H9 (cell line): ENCODE results near the gene RARA. TPM values are rescaled to one million over a fixed set of nuclear protein-coding genes. Genes with fewer than 3 reads are reported as not detected.

ENCODE experiments used
- DNase-seq: peaks from one replicate; pipeline ENCODE4 v3.0.0-alpha.2; 2017
- H2AFZ ChIP-seq: one replicate; pipeline ENCODE4 v1.6.1; 2013; ENCODE audit warnings: mild to moderate bottlenecking, low read length, control low read depth, moderate library complexity
- H2AK5ac ChIP-seq: 2 replicates; pipeline ENCODE4 v1.6.1; 2013; ENCODE audit warnings: low read length, control low read depth, mixed read lengths; ENCODE audit not compliant: insufficient read length
- H2BK120ac ChIP-seq: one replicate; pipeline ENCODE4 v1.6.1; 2013; ENCODE audit warnings: low read depth, mild to moderate bottlenecking, low read length, control low read depth, inconsistent platforms; ENCODE audit not compliant: poor library complexity, severe bottlenecking
- H2BK12ac ChIP-seq: 2 replicates; pipeline ENCODE4 v1.6.1; 2013; ENCODE audit warnings: low read length, control low read depth, mixed read lengths, low read depth; ENCODE audit not compliant: insufficient read length
- H2BK15ac ChIP-seq: 2 replicates; pipeline ENCODE4 v1.6.1; 2013; ENCODE audit warnings: low read depth, low read length, control low read depth
- H2BK20ac ChIP-seq: one replicate; pipeline ENCODE4 v1.6.1; 2013; ENCODE audit warnings: low read depth, mild to moderate bottlenecking, low read length, control low read depth, inconsistent platforms; ENCODE audit not compliant: poor library complexity, severe bottlenecking
- H2BK5ac ChIP-seq: 2 replicates; pipeline ENCODE4 v1.6.1; 2013; ENCODE audit warnings: low read length, control low read depth, mixed read lengths; ENCODE audit not compliant: insufficient read length
- H3K14ac ChIP-seq: 2 replicates; pipeline ENCODE4 v1.6.1; 2013; ENCODE audit warnings: low read length, control low read depth; ENCODE audit not compliant: insufficient read depth
- H3K18ac ChIP-seq: 2 replicates; pipeline ENCODE4 v1.6.1; 2013; ENCODE audit warnings: low read depth, mild to moderate bottlenecking, mixed read lengths, low read length, control low read depth; ENCODE audit not compliant: insufficient read length
- H3K23ac ChIP-seq: 2 replicates; pipeline ENCODE4 v1.6.1; 2013; ENCODE audit warnings: low read length, control low read depth, mixed read lengths, low read depth; ENCODE audit not compliant: insufficient read length
- H3K23me2 ChIP-seq: 2 replicates; pipeline ENCODE4 v1.6.1; 2013; ENCODE audit warnings: low read depth, mild to moderate bottlenecking, mixed read lengths, low read length, control low read depth; ENCODE audit not compliant: insufficient read length, poor library complexity, severe bottlenecking
- H3K27ac ChIP-seq: 2 replicates; pipeline ENCODE4 v1.5.1; 2013; ENCODE audit warnings: low read length, control low read depth, mixed read lengths, low read depth; ENCODE audit not compliant: insufficient read length
- H3K27me3 ChIP-seq: 2 replicates; pipeline ENCODE4 v1.6.1; 2013; ENCODE audit warnings: low read length, control low read depth, inconsistent platforms; ENCODE audit not compliant: insufficient read depth
- H3K4ac ChIP-seq: 2 replicates; pipeline ENCODE4 v1.6.1; 2013; ENCODE audit warnings: low read depth, mild to moderate bottlenecking, control low read depth, inconsistent platforms, low read length, moderate library complexity
- H3K4me1 ChIP-seq: 2 replicates; pipeline ENCODE4 v1.6.1; 2013; ENCODE audit warnings: low read length, control low read depth, inconsistent platforms; ENCODE audit not compliant: insufficient read depth
- H3K4me2 ChIP-seq: 2 replicates; pipeline ENCODE4 v1.6.1; 2013; ENCODE audit warnings: low read length, control low read depth, mixed read lengths; ENCODE audit not compliant: insufficient read length, insufficient read depth
- H3K56ac ChIP-seq: 2 replicates; pipeline ENCODE4 v1.6.1; 2013; ENCODE audit warnings: low read depth, mild to moderate bottlenecking, mixed read lengths, low read length, control low read depth; ENCODE audit not compliant: insufficient read length
- H3K79me1 ChIP-seq: 2 replicates; pipeline ENCODE4 v1.6.1; 2013; ENCODE audit warnings: low read depth, mild to moderate bottlenecking, moderate library complexity, low read length, control low read depth, inconsistent platforms; ENCODE audit not compliant: insufficient read depth, poor library complexity, severe bottlenecking
- H3K79me2 ChIP-seq: 2 replicates; pipeline ENCODE4 v1.6.1; 2013; ENCODE audit warnings: low read length, control low read depth, inconsistent platforms; ENCODE audit not compliant: insufficient read depth
- H3K9ac ChIP-seq: 2 replicates; pipeline ENCODE4 v1.6.1; 2013; ENCODE audit warnings: low read length, control low read depth, mixed read lengths; ENCODE audit not compliant: insufficient read length; ENCODE audit errors: extremely low read depth
- H3K9me3 ChIP-seq: one replicate; pipeline ENCODE4 v1.6.1; 2013; ENCODE audit warnings: low read depth, low read length, inconsistent platforms; ENCODE audit not compliant: control insufficient read depth
- H3T11ph ChIP-seq: one replicate; pipeline ENCODE4 v1.6.1; 2013; ENCODE audit warnings: mild to moderate bottlenecking, low read length, control low read depth, inconsistent platforms
- H4K20me1 ChIP-seq: one replicate; pipeline ENCODE4 v1.6.1; 2013; ENCODE audit not compliant: control insufficient read depth, insufficient read length, insufficient read depth
- H4K5ac ChIP-seq: 2 replicates; pipeline ENCODE4 v1.6.1; 2013; ENCODE audit warnings: low read depth, mild to moderate bottlenecking, mixed read lengths, low read length, control low read depth; ENCODE audit not compliant: insufficient read length
- H4K8ac ChIP-seq: replicated peaks from 2 replicates; pipeline ENCODE4 v1.6.1; 2013; ENCODE audit warnings: low read length, control low read depth, mixed read lengths, low read depth; ENCODE audit not compliant: insufficient read length
- H4K91ac ChIP-seq: 2 replicates; pipeline ENCODE4 v1.6.1; 2013; ENCODE audit warnings: low read depth, mild to moderate bottlenecking, moderate library complexity, mixed read lengths, low read length, control low read depth; ENCODE audit not compliant: insufficient read length
- H3K27ac Mint-ChIP-seq, 3 experiments: 2 replicates in 2 of 3; 3 replicates in 1 of 3; pipeline ENCODE4 v1.8.0; 2020 to 2021; ENCODE audit warnings: mixed read lengths in 3 of 3, mild to moderate bottlenecking in 1 of 3, moderate library complexity in 1 of 3
- H3K27me3 Mint-ChIP-seq: 2 replicates; pipeline ENCODE4 v1.8.0; 2021; ENCODE audit warnings: low read depth, mild to moderate bottlenecking, moderate library complexity, mixed read lengths
- H3K36me3 Mint-ChIP-seq, 3 experiments: 2 replicates in 2 of 3; 3 replicates in 1 of 3; pipeline ENCODE4 v1.8.0; 2020 to 2021; ENCODE audit warnings: low read depth in 3 of 3, mixed read lengths in 3 of 3; ENCODE audit not compliant: insufficient read depth in 1 of 3
- H3K4me1 Mint-ChIP-seq, 2 experiments: 2 replicates each; pipeline ENCODE4 v1.8.0; 2020; ENCODE audit warnings: mixed read lengths in 2 of 2
- H3K4me3 Mint-ChIP-seq, 2 experiments: 2 replicates in 1 of 2; 3 replicates in 1 of 2; pipeline ENCODE4 v1.8.0; 2020 to 2021; ENCODE audit warnings: mild to moderate bottlenecking in 2 of 2, mixed read lengths in 2 of 2, moderate library complexity in 1 of 2
- H3K9me3 Mint-ChIP-seq, 2 experiments: 2 replicates in 1 of 2; 3 replicates in 1 of 2; pipeline ENCODE4 v1.8.0; 2020; ENCODE audit warnings: mild to moderate bottlenecking in 2 of 2, mixed read lengths in 2 of 2, moderate library complexity in 1 of 2
- WGBS: extraction: QIAGEN DNeasy Blood & Tissue Kit; methylation state at CpG from one replicate; pipeline ENCODE4 v1.1.7; 2013; ENCODE audit warnings: missing lambda C conversion rate, low lambda C conversion rate, mixed read lengths; ENCODE audit not compliant: insufficient read length; ENCODE audit errors: extremely low coverage; 5-methylcytosine and 5-hydroxymethylcytosine counted together
- total RNA-seq: library from RNA; stranded (reverse); gene quantifications from 2 replicates; pipeline ENCODE4 v1.2.1, GENCODE V29; 2021
- TF ChIP-seq, protein P1 (sequence below): fragments of 200-600 bp; sonication (generic); conservative IDR thresholded peaks from 3 replicates; pipeline ENCODE4 v1.8.0; 2021; ENCODE audit warnings: antibody characterized with exemption, mild to moderate bottlenecking

Gene RARA
- total RNA-seq, 1 experiment from 2014 or later = 17.6 TPM

DNA sequence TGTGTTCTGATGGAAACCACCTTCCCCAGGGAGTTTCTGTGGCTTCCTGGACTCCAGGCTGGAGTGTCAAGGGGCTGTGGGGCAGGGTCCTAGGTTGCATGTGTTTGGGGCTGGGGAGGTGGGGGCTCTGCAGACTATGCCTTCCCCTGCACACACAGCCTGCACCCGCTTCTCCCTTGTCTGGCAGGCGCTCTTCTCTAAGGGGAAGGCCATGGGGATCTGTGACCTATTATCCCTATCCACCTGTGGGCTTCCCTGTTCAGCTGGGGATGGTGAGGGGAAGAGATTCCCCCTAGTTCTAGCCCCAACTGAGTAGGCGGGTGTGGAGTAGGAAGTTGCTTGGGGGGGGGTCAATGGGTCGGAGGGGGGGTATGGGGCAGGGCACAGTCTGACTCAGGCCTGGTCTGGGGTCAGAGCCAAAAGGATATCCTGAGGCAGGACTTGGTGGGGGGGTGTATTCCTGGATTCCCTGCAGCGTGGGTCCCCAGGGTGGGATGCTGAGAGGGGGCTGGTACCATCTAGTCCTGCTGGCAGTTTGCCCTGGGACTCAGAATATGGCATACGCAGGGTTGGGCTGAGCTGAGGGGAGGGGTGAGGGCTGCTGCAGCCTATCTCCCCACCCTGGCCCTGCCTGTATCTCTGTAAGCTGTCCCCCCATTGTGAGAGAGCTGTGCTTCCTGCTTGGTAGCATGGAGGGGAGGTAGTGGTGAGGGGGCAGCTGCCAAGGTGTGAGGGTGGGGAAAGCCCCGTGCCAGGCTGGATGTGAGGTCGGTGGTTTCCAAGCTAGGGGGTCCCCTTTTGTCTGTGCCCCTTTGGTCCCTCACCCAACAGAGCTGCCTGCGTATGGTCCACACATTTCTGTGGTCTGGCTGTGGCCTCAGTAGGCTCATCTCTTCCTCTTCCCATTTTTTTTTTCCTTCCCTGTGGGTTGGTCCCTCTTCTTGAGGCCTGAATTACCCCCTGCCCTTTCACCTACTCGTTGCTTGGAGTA lies 14.7 kb downstream of the RARA start:
- Histone ChIP-seq H4K91ac (no peak overlapping the region), H2AFZ (no peak overlapping the region), H4K5ac (no peak overlapping the region), H3K18ac (peak overlapping the region; percentile 36), H2AK5ac (no peak overlapping the region), H3K14ac (peak overlapping the region; percentile 10; the same call in 1 of the 2 replicates), H3K56ac (no peak overlapping the region), H2BK12ac (no peak overlapping the region), H3K27me3 (peaks cover 5% of the 10 kb centered on the region; the same call in 1 of the 2 replicates), H3K79me1 (no peaks in the 10 kb centered on the region), H3K23ac (no peak overlapping the region), H4K8ac (no peak overlapping the region), H4K20me1 (no peaks in the 10 kb centered on the region), H3K4me1 (peaks cover 5% of the 10 kb centered on the region; the same call in 1 of the 2 replicates), H2BK15ac (no peak overlapping the region), H3K4ac (0 out of 2 replicates have a peak overlapping the region, but pooled peaks have one; percentile 3), H3K9me3 (no peaks in the 10 kb centered on the region), H3K23me2 (peaks cover 3% of the 10 kb centered on the region), H3K4me2 (no peak overlapping the region), H2BK5ac (no peak overlapping the region), H3K27ac (no peak overlapping the region), H3K9ac (no peak overlapping the region), H2BK20ac (no peak overlapping the region), H2BK120ac (no peak overlapping the region), H3T11ph (no peak overlapping the region), H3K79me2 (peaks cover 3% of the 10 kb centered on the region; the same call in 1 of the 2 replicates)
- H3K27me3 Mint-ChIP-seq = peaks cover 33% of the 10 kb centered on the region
- no peak for DNase-seq
- H3K4me1 Mint-ChIP-seq = peaks cover 35 to 50% of the 10 kb centered on the region in 2 experiments
- H3K36me3 Mint-ChIP-seq = no peaks in the 10 kb centered on the region; a peak in 1 of 7 replicates
- no CpG with 5 or more reads among the region's 10 CpGs for WGBS
- no peaks in the 10 kb centered on the region for H3K9me3 Mint-ChIP-seq
- no peak overlapping the region for H3K4me3 Mint-ChIP-seq
- TF ChIP-seq, protein P1, sequence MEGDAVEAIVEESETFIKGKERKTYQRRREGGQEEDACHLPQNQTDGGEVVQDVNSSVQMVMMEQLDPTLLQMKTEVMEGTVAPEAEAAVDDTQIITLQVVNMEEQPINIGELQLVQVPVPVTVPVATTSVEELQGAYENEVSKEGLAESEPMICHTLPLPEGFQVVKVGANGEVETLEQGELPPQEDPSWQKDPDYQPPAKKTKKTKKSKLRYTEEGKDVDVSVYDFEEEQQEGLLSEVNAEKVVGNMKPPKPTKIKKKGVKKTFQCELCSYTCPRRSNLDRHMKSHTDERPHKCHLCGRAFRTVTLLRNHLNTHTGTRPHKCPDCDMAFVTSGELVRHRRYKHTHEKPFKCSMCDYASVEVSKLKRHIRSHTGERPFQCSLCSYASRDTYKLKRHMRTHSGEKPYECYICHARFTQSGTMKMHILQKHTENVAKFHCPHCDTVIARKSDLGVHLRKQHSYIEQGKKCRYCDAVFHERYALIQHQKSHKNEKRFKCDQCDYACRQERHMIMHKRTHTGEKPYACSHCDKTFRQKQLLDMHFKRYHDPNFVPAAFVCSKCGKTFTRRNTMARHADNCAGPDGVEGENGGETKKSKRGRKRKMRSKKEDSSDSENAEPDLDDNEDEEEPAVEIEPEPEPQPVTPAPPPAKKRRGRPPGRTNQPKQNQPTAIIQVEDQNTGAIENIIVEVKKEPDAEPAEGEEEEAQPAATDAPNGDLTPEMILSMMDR = no peak
- H3K27ac Mint-ChIP-seq = no peak overlapping the region
